HL-60 (cell line): ENCODE data around the gene ATPAF2.

Experiments
- DNase-seq, 2 experiments: peaks; one replicate each; pipeline ENCODE4 v3.0.0-alpha.2; 2010 to 2020; ENCODE audit warnings: low read depth in 1 of 2, low spot score in 1 of 2
- H3K27ac ChIP-seq: fragments of 250-450 bp; sonication (Bioruptor Pico); replicated peaks from 2 replicates; pipeline ENCODE4 v1.5.1; 2020; ENCODE audit warnings: mild to moderate bottlenecking, moderate library complexity
- H3K27me3 ChIP-seq: fragments of 250-450 bp; sonication (Bioruptor Pico); 2 replicates; pipeline ENCODE4 v1.5.1; 2021; ENCODE audit warnings: mild to moderate bottlenecking, moderate library complexity; ENCODE audit not compliant: insufficient read depth, poor library complexity, severe bottlenecking
- H3K4me3 ChIP-seq: replicated peaks from 2 replicates; pipeline ENCODE4 v1.5.1; 2011; ENCODE audit warnings: mild to moderate bottlenecking, control low read depth, low read length; ENCODE audit not compliant: insufficient read depth
- GABPA ChIP-seq: IDR thresholded peaks from 2 replicates; pipeline ENCODE4 v1.6.1; 2012; ENCODE audit warnings: low read depth
- POLR2AphosphoS5 ChIP-seq: IDR thresholded peaks from 2 replicates; pipeline ENCODE4 v1.6.1; 2012; ENCODE audit warnings: low read depth
- SPI1 ChIP-seq: IDR thresholded peaks from 2 replicates; pipeline ENCODE4 v1.6.1; 2012; ENCODE audit warnings: low read depth, mild to moderate bottlenecking, borderline replicate concordance
- TF ChIP-seq, protein P1 (sequence below): IDR thresholded peaks from one replicate; pipeline ENCODE4 v1.5.1; 2011; ENCODE audit warnings: low read length, control low read depth, inconsistent platforms; ENCODE audit not compliant: insufficient read depth
- TF ChIP-seq, protein P2 (sequence below): IDR thresholded peaks from 2 replicates; pipeline ENCODE4 v1.6.1; 2012; ENCODE audit warnings: low read depth; ENCODE audit not compliant: insufficient replicate concordance

The ATPAF2 gene

DNA sequence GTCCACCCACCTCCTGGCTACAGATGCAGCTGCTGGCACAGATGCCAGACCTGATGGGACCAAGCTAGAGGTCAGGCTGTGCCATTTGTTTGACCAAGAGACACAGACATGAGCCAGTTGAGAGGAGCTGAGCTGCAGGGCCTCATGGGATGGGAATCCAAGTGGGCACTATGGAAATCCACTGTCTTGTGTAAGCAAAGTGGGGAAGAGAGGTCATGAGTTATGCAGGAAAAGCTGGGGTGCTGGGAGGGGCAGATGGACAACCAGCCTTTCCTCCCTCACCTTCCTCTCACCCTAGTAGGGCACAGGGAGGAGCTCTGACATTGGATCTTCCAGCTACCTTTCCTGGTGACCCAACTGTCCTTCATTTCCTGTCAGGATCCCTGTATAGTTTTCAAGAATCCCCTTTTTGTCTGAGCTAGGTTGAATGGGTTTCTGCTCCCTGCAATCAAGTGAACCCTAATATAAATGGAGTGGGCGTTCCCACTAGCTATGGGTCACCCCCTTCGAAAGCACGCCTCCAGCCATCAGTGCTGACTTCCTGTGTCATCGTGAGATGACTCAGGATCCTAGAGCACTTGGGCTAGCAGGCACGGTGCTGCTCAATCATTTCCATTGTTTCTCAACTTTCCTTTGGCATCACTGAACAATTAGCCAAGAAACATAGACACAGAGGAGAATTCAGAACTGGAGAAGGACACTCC lies 13.6 kb downstream of the ATPAF2 start:
- H3K4me3 ChIP-seq: no peak overlapping the region
- no peak for DNase-seq
- no peak overlapping the region for H3K27ac ChIP-seq
- no peak for TF ChIP-seq GABPA
- no peak for TF ChIP-seq SPI1
- TF ChIP-seq, protein P1, sequence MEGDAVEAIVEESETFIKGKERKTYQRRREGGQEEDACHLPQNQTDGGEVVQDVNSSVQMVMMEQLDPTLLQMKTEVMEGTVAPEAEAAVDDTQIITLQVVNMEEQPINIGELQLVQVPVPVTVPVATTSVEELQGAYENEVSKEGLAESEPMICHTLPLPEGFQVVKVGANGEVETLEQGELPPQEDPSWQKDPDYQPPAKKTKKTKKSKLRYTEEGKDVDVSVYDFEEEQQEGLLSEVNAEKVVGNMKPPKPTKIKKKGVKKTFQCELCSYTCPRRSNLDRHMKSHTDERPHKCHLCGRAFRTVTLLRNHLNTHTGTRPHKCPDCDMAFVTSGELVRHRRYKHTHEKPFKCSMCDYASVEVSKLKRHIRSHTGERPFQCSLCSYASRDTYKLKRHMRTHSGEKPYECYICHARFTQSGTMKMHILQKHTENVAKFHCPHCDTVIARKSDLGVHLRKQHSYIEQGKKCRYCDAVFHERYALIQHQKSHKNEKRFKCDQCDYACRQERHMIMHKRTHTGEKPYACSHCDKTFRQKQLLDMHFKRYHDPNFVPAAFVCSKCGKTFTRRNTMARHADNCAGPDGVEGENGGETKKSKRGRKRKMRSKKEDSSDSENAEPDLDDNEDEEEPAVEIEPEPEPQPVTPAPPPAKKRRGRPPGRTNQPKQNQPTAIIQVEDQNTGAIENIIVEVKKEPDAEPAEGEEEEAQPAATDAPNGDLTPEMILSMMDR: no peak
- TF ChIP-seq POLR2AphosphoS5: no peak
- TF ChIP-seq, protein P2, sequence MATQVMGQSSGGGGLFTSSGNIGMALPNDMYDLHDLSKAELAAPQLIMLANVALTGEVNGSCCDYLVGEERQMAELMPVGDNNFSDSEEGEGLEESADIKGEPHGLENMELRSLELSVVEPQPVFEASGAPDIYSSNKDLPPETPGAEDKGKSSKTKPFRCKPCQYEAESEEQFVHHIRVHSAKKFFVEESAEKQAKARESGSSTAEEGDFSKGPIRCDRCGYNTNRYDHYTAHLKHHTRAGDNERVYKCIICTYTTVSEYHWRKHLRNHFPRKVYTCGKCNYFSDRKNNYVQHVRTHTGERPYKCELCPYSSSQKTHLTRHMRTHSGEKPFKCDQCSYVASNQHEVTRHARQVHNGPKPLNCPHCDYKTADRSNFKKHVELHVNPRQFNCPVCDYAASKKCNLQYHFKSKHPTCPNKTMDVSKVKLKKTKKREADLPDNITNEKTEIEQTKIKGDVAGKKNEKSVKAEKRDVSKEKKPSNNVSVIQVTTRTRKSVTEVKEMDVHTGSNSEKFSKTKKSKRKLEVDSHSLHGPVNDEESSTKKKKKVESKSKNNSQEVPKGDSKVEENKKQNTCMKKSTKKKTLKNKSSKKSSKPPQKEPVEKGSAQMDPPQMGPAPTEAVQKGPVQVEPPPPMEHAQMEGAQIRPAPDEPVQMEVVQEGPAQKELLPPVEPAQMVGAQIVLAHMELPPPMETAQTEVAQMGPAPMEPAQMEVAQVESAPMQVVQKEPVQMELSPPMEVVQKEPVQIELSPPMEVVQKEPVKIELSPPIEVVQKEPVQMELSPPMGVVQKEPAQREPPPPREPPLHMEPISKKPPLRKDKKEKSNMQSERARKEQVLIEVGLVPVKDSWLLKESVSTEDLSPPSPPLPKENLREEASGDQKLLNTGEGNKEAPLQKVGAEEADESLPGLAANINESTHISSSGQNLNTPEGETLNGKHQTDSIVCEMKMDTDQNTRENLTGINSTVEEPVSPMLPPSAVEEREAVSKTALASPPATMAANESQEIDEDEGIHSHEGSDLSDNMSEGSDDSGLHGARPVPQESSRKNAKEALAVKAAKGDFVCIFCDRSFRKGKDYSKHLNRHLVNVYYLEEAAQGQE: no peak
- H3K27me3 ChIP-seq: no peaks in the 10 kb centered on the region

DNA sequence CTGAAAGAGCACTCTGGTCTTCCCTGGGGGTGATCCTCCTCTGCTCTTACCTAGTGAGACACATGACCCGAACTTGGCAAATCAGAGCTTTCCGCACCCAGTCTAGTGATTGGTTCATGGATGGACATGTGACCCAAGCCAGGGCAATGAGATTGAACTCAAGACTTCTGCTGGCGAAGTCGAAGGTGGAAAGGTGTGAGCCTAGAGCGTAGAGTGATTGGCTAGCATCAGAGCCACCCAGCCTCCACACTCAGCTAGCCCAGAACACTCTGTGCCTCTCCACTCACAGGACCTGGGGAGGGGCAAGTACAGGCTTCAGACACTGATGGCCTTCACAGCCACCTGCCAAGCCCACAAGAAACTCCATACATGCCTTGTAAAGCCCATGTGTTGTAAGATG lies 17.6 kb downstream of the ATPAF2 start:
- Histone ChIP-seq H3K27ac (no peak overlapping the region), H3K4me3 (no peak overlapping the region), H3K27me3 (no peaks in the 10 kb centered on the region)
- DNase-seq: no peak
- TF ChIP-seq GABPA (no peak), POLR2AphosphoS5 (no peak), SPI1 (no peak)
- TF ChIP-seq, protein P2: no peak
- TF ChIP-seq, protein P1: no peak

DNA sequence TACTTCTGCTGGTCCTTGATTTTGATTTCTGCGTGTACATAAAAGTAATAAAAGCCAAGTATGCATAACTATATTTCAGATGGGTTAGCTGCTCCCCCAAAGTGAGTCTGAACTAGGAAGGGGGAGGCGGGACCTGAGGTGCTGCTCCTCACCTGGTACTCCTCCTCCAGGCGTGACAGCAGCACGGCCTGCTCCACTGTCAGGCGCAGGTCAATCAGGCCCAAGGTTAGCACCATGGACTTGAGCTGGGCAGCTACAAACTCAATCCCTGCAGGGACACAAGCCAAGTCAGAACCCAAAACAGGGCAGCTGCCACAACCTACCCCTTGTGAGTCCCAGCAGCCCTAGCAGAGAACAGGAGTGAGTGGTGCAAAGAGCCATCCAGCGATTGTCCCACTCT lies 18.0 kb downstream of the ATPAF2 start:
- Histone ChIP-seq H3K27ac (no peak overlapping the region), H3K27me3 (no peaks in the 10 kb centered on the region), H3K4me3 (no peak overlapping the region)
- TF ChIP-seq, protein P1: no peak
- TF ChIP-seq SPI1 (no peak), GABPA (no peak), POLR2AphosphoS5 (no peak)
- TF ChIP-seq, protein P2: no peak
- DNase-seq: no peak
